ENCODE measurements around the gene MRTO4.
"Not testable (repeated sequence)": the region's sequence is repeated elsewhere in the genome, so short reads cannot be mapped to it uniquely, and the experiment has no call there.

Gene MRTO4

GRCh38 chr1:19209990-19210771, 41.4 kb upstream of the MRTO4 start, which contains the start of gene UBR4:
TSS of gene UBR4 (minus strand) at chr1:19210266. CDS start at chr1:19210248, 18 bp downstream.
- Histone ChIP-seq H3K36me3 (ENCODE audit: control insufficient read depth, insufficient read depth, low read length) (peaks cover 32% of the 10 kb centered on the region), H3K9ac (ENCODE audit: low read depth, low read length) (peak within 1 kb of the TSS; percentile 92), H3K27ac (ENCODE audit: low read depth, low read length) (peak within 1 kb of the TSS; percentile 94)

GRCh38 chr1:19210772-19211549, 40.6 kb upstream of the MRTO4 start:
- Histone ChIP-seq H3K36me3 (ENCODE audit: control insufficient read depth, insufficient read depth, low read length) (peaks cover 39% of the 10 kb centered on the region), H3K27me3 (ENCODE audit: control insufficient read depth, insufficient read depth, low read length) (no peaks in the 10 kb centered on the region), H3K9ac (ENCODE audit: low read depth, low read length) (peak overlapping the region; percentile 92), H3K4me1 (ENCODE audit: control insufficient read depth, insufficient read depth, low read length) (peaks cover 22% of the 10 kb centered on the region; the same call in 1 of the 2 replicates), H3K9me3 (ENCODE audit: control insufficient read depth, insufficient read depth, low read length) (no peaks in the 10 kb centered on the region), H3K27ac (ENCODE audit: low read depth, low read length) (peak overlapping the region; percentile 94), H3K4me3 (ENCODE audit: low read depth, low read length) (peak overlapping the region; percentile 97)

More at GRCh38 chr1:19209990-19210771, 41.4 kb upstream of the MRTO4 start, which contains the start of gene UBR4:
- Histone ChIP-seq H3K9me3 (ENCODE audit: control insufficient read depth, insufficient read depth, low read length) (no peaks in the 10 kb centered on the region), H3K27me3 (ENCODE audit: control insufficient read depth, insufficient read depth, low read length) (no peaks in the 10 kb centered on the region), H3K4me1 (ENCODE audit: control insufficient read depth, insufficient read depth, low read length) (peaks cover 22% of the 10 kb centered on the region; the same call in 1 of the 2 replicates), H3K4me3 (ENCODE audit: low read depth, low read length) (peak within 1 kb of the TSS; percentile 97)

- H3K27ac ChIP-seq (ENCODE audit: low read depth, low read length): no peak overlapping the region
- H3K27me3 ChIP-seq (ENCODE audit: control insufficient read depth, insufficient read depth, low read length): no peaks in the 10 kb centered on the region
- peaks cover 51% of the 10 kb centered on the region for H3K36me3 ChIP-seq (ENCODE audit: control insufficient read depth, insufficient read depth, low read length)
- H3K4me3 ChIP-seq (ENCODE audit: low read depth, low read length): no peak overlapping the region
- H3K4me1 ChIP-seq (ENCODE audit: control insufficient read depth, insufficient read depth, low read length): peaks cover 22% of the 10 kb centered on the region; the same call in 1 of the 2 replicates
- H3K9me3 ChIP-seq (ENCODE audit: control insufficient read depth, insufficient read depth, low read length): no peaks in the 10 kb centered on the region
- no peak overlapping the region for H3K9ac ChIP-seq (ENCODE audit: low read depth, low read length)
Observed at GRCh38 chr1:19212167-19212566, 39.4 kb upstream of the MRTO4 start.

GRCh38 chr1:19213580-19213979, 38.0 kb upstream of the MRTO4 start:
- Histone ChIP-seq H3K4me1 (ENCODE audit: control insufficient read depth, insufficient read depth, low read length) (peaks cover 15% of the 10 kb centered on the region; the same call in 1 of the 2 replicates), H3K9me3 (ENCODE audit: control insufficient read depth, insufficient read depth, low read length) (no peaks in the 10 kb centered on the region), H3K27ac (ENCODE audit: low read depth, low read length) (no peak overlapping the region), H3K4me3 (ENCODE audit: low read depth, low read length) (no peak overlapping the region), H3K9ac (ENCODE audit: low read depth, low read length) (no peak overlapping the region), H3K27me3 (ENCODE audit: control insufficient read depth, insufficient read depth, low read length) (no peaks in the 10 kb centered on the region), H3K36me3 (ENCODE audit: control insufficient read depth, insufficient read depth, low read length) (peaks cover 64% of the 10 kb centered on the region)

GRCh38 chr1:19216585-19216984, 35.0 kb upstream of the MRTO4 start:
- H3K27me3 ChIP-seq (ENCODE audit: control insufficient read depth, insufficient read depth, low read length); H3K27ac ChIP-seq (ENCODE audit: low read depth, low read length); H3K9me3 ChIP-seq (ENCODE audit: control insufficient read depth, insufficient read depth, low read length); H3K4me3 ChIP-seq (ENCODE audit: low read depth, low read length); H3K4me1 ChIP-seq (ENCODE audit: control insufficient read depth, insufficient read depth, low read length); H3K9ac ChIP-seq (ENCODE audit: low read depth, low read length): not testable (repeated sequence)
- H3K36me3 ChIP-seq (ENCODE audit: control insufficient read depth, insufficient read depth, low read length): peaks cover 93% of the 10 kb centered on the region

- Histone ChIP-seq H3K27ac (ENCODE audit: low read depth, low read length) (no peak overlapping the region), H3K9ac (ENCODE audit: low read depth, low read length) (no peak overlapping the region), H3K36me3 (ENCODE audit: control insufficient read depth, insufficient read depth, low read length) (peaks cover 96% of the 10 kb centered on the region), H3K9me3 (ENCODE audit: control insufficient read depth, insufficient read depth, low read length) (no peaks in the 10 kb centered on the region), H3K4me3 (ENCODE audit: low read depth, low read length) (no peak overlapping the region), H3K27me3 (ENCODE audit: control insufficient read depth, insufficient read depth, low read length) (no peaks in the 10 kb centered on the region), H3K4me1 (ENCODE audit: control insufficient read depth, insufficient read depth, low read length) (no peaks in the 10 kb centered on the region)
Observed at GRCh38 chr1:19219451-19219850, 32.2 kb upstream of the MRTO4 start.

GRCh38 chr1:19220080-19220846, 31.3 kb upstream of the MRTO4 start:
- Histone ChIP-seq H3K27ac (ENCODE audit: low read depth, low read length) (no peak overlapping the region), H3K4me1 (ENCODE audit: control insufficient read depth, insufficient read depth, low read length) (no peaks in the 10 kb centered on the region), H3K36me3 (ENCODE audit: control insufficient read depth, insufficient read depth, low read length) (peaks cover 97% of the 10 kb centered on the region), H3K9me3 (ENCODE audit: control insufficient read depth, insufficient read depth, low read length) (no peaks in the 10 kb centered on the region), H3K9ac (ENCODE audit: low read depth, low read length) (no peak overlapping the region), H3K4me3 (ENCODE audit: low read depth, low read length) (no peak overlapping the region), H3K27me3 (ENCODE audit: control insufficient read depth, insufficient read depth, low read length) (no peaks in the 10 kb centered on the region)

- peaks cover 96% of the 10 kb centered on the region for H3K36me3 ChIP-seq (ENCODE audit: control insufficient read depth, insufficient read depth, low read length)
- H3K4me3 ChIP-seq (ENCODE audit: low read depth, low read length): no peak overlapping the region
- H3K27ac ChIP-seq (ENCODE audit: low read depth, low read length): no peak overlapping the region
- no peaks in the 10 kb centered on the region for H3K9me3 ChIP-seq (ENCODE audit: control insufficient read depth, insufficient read depth, low read length)
- no peak overlapping the region for H3K9ac ChIP-seq (ENCODE audit: low read depth, low read length)
- H3K27me3 ChIP-seq (ENCODE audit: control insufficient read depth, insufficient read depth, low read length): no peaks in the 10 kb centered on the region
- H3K4me1 ChIP-seq (ENCODE audit: control insufficient read depth, insufficient read depth, low read length): no peaks in the 10 kb centered on the region
Observed at GRCh38 chr1:19220991-19221390, 30.6 kb upstream of the MRTO4 start.

GRCh38 chr1:19222573-19222972, 29.0 kb upstream of the MRTO4 start:
- H3K4me3 ChIP-seq (ENCODE audit: low read depth, low read length): no peak overlapping the region
- H3K27ac ChIP-seq (ENCODE audit: low read depth, low read length): no peak overlapping the region
- H3K9ac ChIP-seq (ENCODE audit: low read depth, low read length): no peak overlapping the region
- no peaks in the 10 kb centered on the region for H3K4me1 ChIP-seq (ENCODE audit: control insufficient read depth, insufficient read depth, low read length)
- H3K27me3 ChIP-seq (ENCODE audit: control insufficient read depth, insufficient read depth, low read length): no peaks in the 10 kb centered on the region
- H3K9me3 ChIP-seq (ENCODE audit: control insufficient read depth, insufficient read depth, low read length): no peaks in the 10 kb centered on the region
- peaks cover 98% of the 10 kb centered on the region for H3K36me3 ChIP-seq (ENCODE audit: control insufficient read depth, insufficient read depth, low read length)

- Histone ChIP-seq H3K4me1 (ENCODE audit: control insufficient read depth, insufficient read depth, low read length) (no peaks in the 10 kb centered on the region), H3K27ac (ENCODE audit: low read depth, low read length) (no peak overlapping the region), H3K27me3 (ENCODE audit: control insufficient read depth, insufficient read depth, low read length) (no peaks in the 10 kb centered on the region), H3K4me3 (ENCODE audit: low read depth, low read length) (no peak overlapping the region), H3K9ac (ENCODE audit: low read depth, low read length) (no peak overlapping the region), H3K36me3 (ENCODE audit: control insufficient read depth, insufficient read depth, low read length) (peaks cover 96% of the 10 kb centered on the region), H3K9me3 (ENCODE audit: control insufficient read depth, insufficient read depth, low read length) (no peaks in the 10 kb centered on the region)
Observed at GRCh38 chr1:19222979-19223824, 28.4 kb upstream of the MRTO4 start.
